Mesendoderm (in vitro differentiated cells): ENCODE results near the gene HRNR.

Source experiments
- DNase-seq: peaks from one replicate; pipeline ENCODE4 v3.0.0; 2013
- H2AK5ac ChIP-seq: 2 replicates; pipeline ENCODE4 v1.6.1; 2013; ENCODE audit warnings: low read length, inconsistent platforms
- H2BK120ac ChIP-seq: 2 replicates; pipeline ENCODE4 v1.6.1; 2013; ENCODE audit warnings: low read depth, mild to moderate bottlenecking, low read length, moderate library complexity, mixed read lengths
- H2BK15ac ChIP-seq: replicated peaks from 2 replicates; pipeline ENCODE4 v1.6.1; 2013; ENCODE audit warnings: low read depth, mild to moderate bottlenecking, moderate library complexity
- H2BK5ac ChIP-seq: 2 replicates; pipeline ENCODE4 v1.6.1; 2013; ENCODE audit warnings: low read length, inconsistent platforms
- H3K18ac ChIP-seq: 2 replicates; pipeline ENCODE4 v1.6.1; 2013; ENCODE audit warnings: mild to moderate bottlenecking, low read length, mixed read lengths
- H3K23ac ChIP-seq: one replicate; pipeline ENCODE4 v1.6.1; 2013; ENCODE audit warnings: low read length
- H3K27ac ChIP-seq: 2 replicates; pipeline ENCODE4 v1.5.1; 2013; ENCODE audit warnings: low read depth, mild to moderate bottlenecking, inconsistent platforms, low read length, moderate library complexity
- H3K27me3 ChIP-seq: 2 replicates; pipeline ENCODE4 v1.6.1; 2013; ENCODE audit warnings: low read length, control low read depth, mild to moderate bottlenecking, inconsistent platforms; ENCODE audit not compliant: insufficient read depth, poor library complexity
- H3K36me3 ChIP-seq: 2 replicates; pipeline ENCODE4 v1.6.1; 2013; ENCODE audit warnings: low read length, inconsistent platforms; ENCODE audit not compliant: control insufficient read depth, insufficient read depth
- H3K4ac ChIP-seq: one replicate; pipeline ENCODE4 v1.6.1; 2013; ENCODE audit warnings: low read depth, mild to moderate bottlenecking, low read length, moderate library complexity
- H3K4me1 ChIP-seq: 2 replicates; pipeline ENCODE4 v1.6.1; 2013; ENCODE audit warnings: low read depth, low read length, inconsistent platforms; ENCODE audit not compliant: control insufficient read depth
- H3K4me2 ChIP-seq: 2 replicates; pipeline ENCODE4 v1.6.1; 2013; ENCODE audit warnings: low read length
- H3K4me3 ChIP-seq: 2 replicates; pipeline ENCODE4 v1.5.1; 2013; ENCODE audit warnings: mild to moderate bottlenecking, low read length
- H3K56ac ChIP-seq: one replicate; pipeline ENCODE4 v1.6.1; 2013; ENCODE audit warnings: low read length
- H3K79me1 ChIP-seq: 2 replicates; pipeline ENCODE4 v1.6.1; 2013; ENCODE audit warnings: low read length, inconsistent platforms
- H3K79me2 ChIP-seq: 2 replicates; pipeline ENCODE4 v1.6.1; 2013; ENCODE audit warnings: mild to moderate bottlenecking, low read length; ENCODE audit not compliant: control insufficient read depth, insufficient read depth
- H3K9ac ChIP-seq: 2 replicates; pipeline ENCODE4 v1.6.1; 2013; ENCODE audit warnings: low read length, inconsistent platforms
- H4K5ac ChIP-seq: one replicate; pipeline ENCODE4 v1.6.1; 2013; ENCODE audit warnings: low read length
- H4K8ac ChIP-seq: one replicate; pipeline ENCODE4 v1.6.1; 2013; ENCODE audit warnings: low read depth, mild to moderate bottlenecking, control low read depth, low read length, moderate library complexity
- WGBS: extraction: QIAGEN DNeasy Blood & Tissue Kit; methylation state at CpG from one replicate; pipeline ENCODE4 v1.1.7; 2013; ENCODE audit warnings: low lambda C conversion rate, missing lambda C conversion rate; ENCODE audit not compliant: insufficient coverage; ENCODE audit errors: extremely low coverage; 5-methylcytosine and 5-hydroxymethylcytosine counted together

The HRNR gene

GRCh38 chr1:152186556-152187285, 37.3 kb downstream of the HRNR start:
- WGBS: no CpG with 5 or more reads among the region's 5 CpGs
- Histone ChIP-seq H2AK5ac (no peak overlapping the region), H4K5ac (no peak overlapping the region), H3K27ac (no peak overlapping the region), H2BK120ac (no peak overlapping the region), H2BK5ac (no peak overlapping the region), H2BK15ac (no peak overlapping the region), H3K4me2 (no peak overlapping the region), H3K18ac (no peak overlapping the region), H3K27me3 (no peaks in the 10 kb centered on the region), H3K23ac (no peak overlapping the region), H3K56ac (no peak overlapping the region), H3K36me3 (no peaks in the 10 kb centered on the region), H3K4me3 (no peak overlapping the region), H4K8ac (no peak overlapping the region), H3K9ac (no peak overlapping the region), H3K4me1 (no peaks in the 10 kb centered on the region), H3K79me1 (no peaks in the 10 kb centered on the region), H3K79me2 (no peaks in the 10 kb centered on the region), H3K4ac (no peak overlapping the region)
- peak; percentile 29 for DNase-seq

DNA sequence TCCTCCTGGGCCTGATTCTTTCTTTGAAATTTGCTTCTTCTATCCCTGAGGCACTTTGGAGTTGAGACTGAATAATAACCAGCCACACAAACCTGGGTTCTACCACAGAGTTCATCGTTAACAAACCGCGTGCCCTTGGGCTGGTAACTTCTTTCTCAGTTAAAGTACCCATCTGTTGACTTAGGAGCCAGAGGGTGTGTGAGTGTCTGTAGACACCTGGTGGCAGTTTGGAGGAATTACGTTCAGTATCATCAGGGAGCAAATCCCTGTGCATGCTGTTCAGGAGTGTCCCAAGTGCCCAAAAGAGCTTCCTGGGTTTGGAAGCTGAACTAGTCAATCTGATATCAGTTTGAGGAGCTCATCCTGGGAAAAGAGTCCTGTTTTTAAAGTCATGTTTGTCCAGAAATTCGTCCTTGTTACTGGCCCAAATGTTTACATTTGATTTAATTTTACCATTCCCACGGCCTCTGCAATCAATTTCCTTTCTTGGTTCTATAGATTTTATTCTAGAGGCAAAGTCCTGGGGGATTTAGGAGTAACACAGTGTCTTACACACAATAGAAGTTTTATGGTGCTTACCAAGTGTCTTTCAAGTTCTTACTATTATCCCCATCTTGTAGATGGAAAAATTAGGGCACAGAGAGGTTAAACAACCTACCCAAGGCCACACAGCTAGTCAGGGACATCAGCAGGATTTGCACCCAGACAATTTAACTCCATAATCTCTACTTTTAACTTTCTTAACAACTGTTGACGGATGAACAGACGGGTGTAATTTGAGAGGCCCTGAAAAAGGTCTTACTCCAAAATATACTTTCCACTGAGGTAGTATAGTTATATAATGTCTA, 38.2 kb downstream of the HRNR start:
- Histone ChIP-seq H3K36me3 (no peaks in the 10 kb centered on the region), H3K4ac (no peak overlapping the region), H3K79me2 (no peaks in the 10 kb centered on the region), H3K27me3 (no peaks in the 10 kb centered on the region), H3K4me2 (no peak overlapping the region), H3K9ac (no peak overlapping the region), H3K4me3 (no peak overlapping the region), H2BK5ac (no peak overlapping the region), H4K8ac (no peak overlapping the region), H3K56ac (no peak overlapping the region), H3K18ac (no peak overlapping the region), H3K23ac (no peak overlapping the region), H3K27ac (no peak overlapping the region), H4K5ac (no peak overlapping the region), H3K4me1 (no peaks in the 10 kb centered on the region), H3K79me1 (no peaks in the 10 kb centered on the region), H2BK15ac (no peak overlapping the region), H2BK120ac (no peak overlapping the region), H2AK5ac (no peak overlapping the region)
- no CpG with 5 or more reads among the region's 8 CpGs for WGBS
- DNase-seq: peak; percentile 72

GRCh38 chr1:152182944-152183361, 41.0 kb downstream of the HRNR start:
- H3K4me3 ChIP-seq: no peak overlapping the region
- H2BK15ac ChIP-seq: no peak overlapping the region
- H3K79me1 ChIP-seq: no peaks in the 10 kb centered on the region
- DNase-seq: no peak
- no peaks in the 10 kb centered on the region for H3K36me3 ChIP-seq
- no peak overlapping the region for H3K23ac ChIP-seq
- H3K56ac ChIP-seq: no peak overlapping the region
- no peak overlapping the region for H3K4me2 ChIP-seq
- no peak overlapping the region for H3K27ac ChIP-seq
- no peak overlapping the region for H2AK5ac ChIP-seq
- no peak overlapping the region for H3K9ac ChIP-seq
- H2BK120ac ChIP-seq: no peak overlapping the region
- H2BK5ac ChIP-seq: no peak overlapping the region
- H3K79me2 ChIP-seq: no peaks in the 10 kb centered on the region
- no peaks in the 10 kb centered on the region for H3K27me3 ChIP-seq
- H3K4ac ChIP-seq: no peak overlapping the region
- no peaks in the 10 kb centered on the region for H3K4me1 ChIP-seq
- H4K8ac ChIP-seq: no peak overlapping the region
- no peak overlapping the region for H3K18ac ChIP-seq
- no peak overlapping the region for H4K5ac ChIP-seq
- WGBS: no CpG with 5 or more reads among the region's 2 CpGs

DNA sequence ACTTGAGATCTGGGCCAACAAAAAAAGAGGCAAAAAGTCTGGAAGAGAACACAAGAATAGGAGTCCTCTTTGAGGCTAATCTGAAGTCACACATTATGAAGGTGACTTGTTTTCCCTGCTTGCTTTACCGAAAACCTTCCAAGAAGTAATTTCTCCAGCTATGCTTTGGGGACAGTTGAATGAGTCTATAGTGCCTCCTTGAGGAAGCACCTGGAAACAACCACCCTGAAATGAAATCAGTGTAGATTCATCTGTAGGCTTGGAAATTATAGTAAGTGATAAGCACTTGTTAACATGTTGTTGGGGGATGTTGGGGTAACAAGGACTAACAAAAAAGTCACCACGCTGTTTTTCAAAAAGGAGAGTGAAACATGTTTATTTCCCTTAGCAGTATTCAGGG, 41.6 kb downstream of the HRNR start:
- peak; percentile 10 for DNase-seq
- WGBS: no CpG with 5 or more reads among the region's 2 CpGs
- H2BK120ac ChIP-seq: no peak overlapping the region

DNA sequence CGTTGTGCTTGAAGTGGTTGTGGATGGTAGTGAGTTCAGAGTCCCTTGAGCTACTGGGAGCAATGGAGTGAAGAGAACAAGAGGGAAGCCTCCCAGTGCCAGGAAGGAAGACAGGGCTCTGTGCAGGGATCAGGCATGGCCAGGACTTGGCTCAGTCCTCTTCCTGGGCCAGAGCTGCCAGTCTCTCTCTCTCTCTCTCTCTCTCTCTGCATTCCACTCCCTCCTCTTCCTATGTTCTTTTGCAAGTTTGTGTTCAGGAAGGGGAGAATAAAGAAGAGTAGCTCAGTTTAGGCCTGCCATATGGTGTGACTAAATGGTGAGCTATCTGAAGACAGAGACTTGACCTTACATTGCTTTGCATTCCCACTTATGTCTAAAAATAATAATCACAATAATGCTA, 44.4 kb downstream of the HRNR start:
- Histone ChIP-seq H2BK15ac (no peak overlapping the region), H3K79me1 (no peaks in the 10 kb centered on the region), H3K18ac (no peak overlapping the region), H3K27me3 (no peaks in the 10 kb centered on the region), H3K4me3 (no peak overlapping the region), H3K27ac (no peak overlapping the region), H3K56ac (no peak overlapping the region), H3K4me1 (no peaks in the 10 kb centered on the region), H2BK120ac (no peak overlapping the region), H3K79me2 (no peaks in the 10 kb centered on the region), H3K4me2 (no peak overlapping the region), H2AK5ac (no peak overlapping the region), H3K23ac (no peak overlapping the region), H4K8ac (no peak overlapping the region), H3K36me3 (no peaks in the 10 kb centered on the region), H4K5ac (no peak overlapping the region), H2BK5ac (no peak overlapping the region), H3K4ac (no peak overlapping the region), H3K9ac (no peak overlapping the region)
- no CpG with 5 or more reads among the region's 1 CpG for WGBS
- DNase-seq: no peak

More for the DNA sequence above, 41.6 kb downstream of the HRNR start:
- H2BK15ac ChIP-seq: no peak overlapping the region
- no peak overlapping the region for H2AK5ac ChIP-seq
- H3K4me3 ChIP-seq: no peak overlapping the region
- H3K36me3 ChIP-seq: no peaks in the 10 kb centered on the region
- no peaks in the 10 kb centered on the region for H3K4me1 ChIP-seq
- H3K4me2 ChIP-seq: no peak overlapping the region
- H2BK5ac ChIP-seq: no peak overlapping the region
- H3K79me1 ChIP-seq: no peaks in the 10 kb centered on the region
- H3K9ac ChIP-seq: no peak overlapping the region
- H3K18ac ChIP-seq: no peak overlapping the region
- H3K27me3 ChIP-seq: no peaks in the 10 kb centered on the region
- H3K23ac ChIP-seq: no peak overlapping the region
- H3K4ac ChIP-seq: no peak overlapping the region
- no peak overlapping the region for H4K8ac ChIP-seq
- no peak overlapping the region for H3K56ac ChIP-seq
- H3K79me2 ChIP-seq: no peaks in the 10 kb centered on the region
- no peak overlapping the region for H3K27ac ChIP-seq
- H4K5ac ChIP-seq: no peak overlapping the region
